Measurements from ENCODE around the gene EXOC6. TPM values are rescaled to one million over a fixed set of nuclear protein-coding genes. Genes with fewer than 3 reads are reported as not detected.

EXOC6 gene
- total RNA-seq, 1 donor from 2014 or later, result 9.0 TPM

- Mint-ChIP-seq H3K27ac (no peak overlapping the region), H3K4me1 (ENCODE audit: unreplicated experiment) (no peaks in the 10 kb centered on the region), H3K9me3 (no peaks in the 10 kb centered on the region), H3K36me3 (no peaks in the 10 kb centered on the region), H3K27me3 (no peaks in the 10 kb centered on the region), H3K4me3 (no peak overlapping the region)
- DNase-seq (ENCODE audit: extremely low spot score, unreplicated experiment), result no peak
- TF ChIP-seq CTCF (conservative IDR thresholded peaks at IDR 0.05), result no peak
Measured at GRCh38 chr10:92834331-92834730, 14.0 kb upstream of the EXOC6 start.

GRCh38 chr10:92834986-92835385 lies 13.3 kb upstream of the EXOC6 start:
- H3K9me3 Mint-ChIP-seq, result no peaks in the 10 kb centered on the region
- no peaks in the 10 kb centered on the region for H3K4me1 Mint-ChIP-seq (ENCODE audit: unreplicated experiment)
- H3K4me3 Mint-ChIP-seq, result no peak overlapping the region
- no peak overlapping the region for H3K27ac Mint-ChIP-seq
- no peaks in the 10 kb centered on the region for H3K36me3 Mint-ChIP-seq
- H3K27me3 Mint-ChIP-seq, result no peaks in the 10 kb centered on the region
- TF ChIP-seq CTCF (conservative IDR thresholded peaks at IDR 0.05), result no peak
- DNase-seq (ENCODE audit: extremely low spot score, unreplicated experiment), result no peak

GRCh38 chr10:92837456-92837855 lies 10.9 kb upstream of the EXOC6 start:
- H3K27ac Mint-ChIP-seq, result no peak overlapping the region
- H3K4me1 Mint-ChIP-seq (ENCODE audit: unreplicated experiment), result no peaks in the 10 kb centered on the region
- no peak for DNase-seq (ENCODE audit: extremely low spot score, unreplicated experiment)
- TF ChIP-seq CTCF (conservative IDR thresholded peaks at IDR 0.05), result no peak
- H3K4me3 Mint-ChIP-seq, result no peak overlapping the region
- no peaks in the 10 kb centered on the region for H3K9me3 Mint-ChIP-seq
- H3K36me3 Mint-ChIP-seq, result no peaks in the 10 kb centered on the region
- no peaks in the 10 kb centered on the region for H3K27me3 Mint-ChIP-seq

- Mint-ChIP-seq H3K27ac (no peak overlapping the region), H3K9me3 (no peaks in the 10 kb centered on the region), H3K4me3 (no peak overlapping the region), H3K4me1 (ENCODE audit: unreplicated experiment) (peaks cover 6% of the 10 kb centered on the region), H3K27me3 (peaks cover 3% of the 10 kb centered on the region), H3K36me3 (no peaks in the 10 kb centered on the region)
- no peak for DNase-seq (ENCODE audit: extremely low spot score, unreplicated experiment)
- peak; percentile 74 for TF ChIP-seq CTCF (conservative IDR thresholded peaks at IDR 0.05)
Measured at GRCh38 chr10:92839191-92840085, 8.9 kb upstream of the EXOC6 start.

GRCh38 chr10:92844746-92845145 lies 3.6 kb upstream of the EXOC6 start:
- H3K9me3 Mint-ChIP-seq, result no peaks in the 10 kb centered on the region
- no peaks in the 10 kb centered on the region for H3K36me3 Mint-ChIP-seq
- H3K27me3 Mint-ChIP-seq, result peaks cover 27% of the 10 kb centered on the region
- no peak for DNase-seq (ENCODE audit: extremely low spot score, unreplicated experiment)
- H3K27ac Mint-ChIP-seq, result no peak overlapping the region
- no peak for TF ChIP-seq CTCF (conservative IDR thresholded peaks at IDR 0.05)
- H3K4me1 Mint-ChIP-seq (ENCODE audit: unreplicated experiment), result peaks cover 14% of the 10 kb centered on the region
- no peak overlapping the region for H3K4me3 Mint-ChIP-seq
